ENCODE data around the gene CDC42BPG. TPM values are rescaled to one million over a fixed set of nuclear protein-coding genes. Genes with fewer than 3 reads are reported as not detected.
A peak's percentile ranks its signal among the peaks of the same experiment; 100 is the strongest.

CDC42BPG gene
- total RNA-seq, 2 donors from 2014 or later, result 44.5 to 45.5 TPM

DNA sequence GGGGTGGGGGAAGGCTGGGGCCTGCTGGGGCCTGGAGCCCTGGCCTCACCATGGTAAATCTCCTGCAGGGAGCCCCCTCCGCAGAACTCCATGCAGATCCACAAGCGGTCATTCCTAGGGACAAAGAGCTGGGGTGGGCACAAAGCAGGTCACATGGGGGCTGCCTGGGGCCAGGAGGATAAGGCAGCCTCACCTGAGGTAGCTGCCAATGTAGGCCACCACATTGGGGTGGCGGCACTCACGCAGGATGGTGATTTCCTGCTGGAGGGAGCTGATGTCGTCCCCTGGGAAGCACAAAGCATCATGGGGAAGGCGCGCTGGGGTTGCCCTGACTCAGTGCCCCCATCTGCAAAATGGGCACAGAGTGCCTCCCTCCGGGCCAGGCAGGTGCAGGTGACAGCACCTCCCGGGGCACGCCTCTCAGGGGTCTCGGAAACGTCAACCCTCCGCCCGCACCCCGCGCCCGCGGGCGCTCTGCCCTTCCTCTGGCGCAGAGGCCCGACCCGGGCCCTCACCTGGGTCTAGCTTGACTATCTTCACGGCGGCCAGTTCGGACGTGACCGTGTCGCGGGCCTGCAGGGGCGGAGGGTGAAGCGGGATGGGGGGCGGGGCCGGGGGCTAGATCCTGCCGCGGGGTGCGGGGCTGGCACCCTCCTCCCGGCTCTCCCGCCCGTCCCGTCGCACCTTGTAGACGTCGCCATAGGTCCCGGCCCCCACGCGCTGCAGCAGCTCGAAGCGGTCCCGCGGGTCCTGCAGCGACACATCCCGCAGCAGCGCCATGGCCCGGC, 41.9 kb downstream of the CDC42BPG start:
- ATAC-seq (peak; percentile 3), DNase-seq (peak in 1 of 2 donors; percentile 48)
- intact Hi-C loops (cut with DNase I, micrococcal nuclease), result no loop called here

DNA sequence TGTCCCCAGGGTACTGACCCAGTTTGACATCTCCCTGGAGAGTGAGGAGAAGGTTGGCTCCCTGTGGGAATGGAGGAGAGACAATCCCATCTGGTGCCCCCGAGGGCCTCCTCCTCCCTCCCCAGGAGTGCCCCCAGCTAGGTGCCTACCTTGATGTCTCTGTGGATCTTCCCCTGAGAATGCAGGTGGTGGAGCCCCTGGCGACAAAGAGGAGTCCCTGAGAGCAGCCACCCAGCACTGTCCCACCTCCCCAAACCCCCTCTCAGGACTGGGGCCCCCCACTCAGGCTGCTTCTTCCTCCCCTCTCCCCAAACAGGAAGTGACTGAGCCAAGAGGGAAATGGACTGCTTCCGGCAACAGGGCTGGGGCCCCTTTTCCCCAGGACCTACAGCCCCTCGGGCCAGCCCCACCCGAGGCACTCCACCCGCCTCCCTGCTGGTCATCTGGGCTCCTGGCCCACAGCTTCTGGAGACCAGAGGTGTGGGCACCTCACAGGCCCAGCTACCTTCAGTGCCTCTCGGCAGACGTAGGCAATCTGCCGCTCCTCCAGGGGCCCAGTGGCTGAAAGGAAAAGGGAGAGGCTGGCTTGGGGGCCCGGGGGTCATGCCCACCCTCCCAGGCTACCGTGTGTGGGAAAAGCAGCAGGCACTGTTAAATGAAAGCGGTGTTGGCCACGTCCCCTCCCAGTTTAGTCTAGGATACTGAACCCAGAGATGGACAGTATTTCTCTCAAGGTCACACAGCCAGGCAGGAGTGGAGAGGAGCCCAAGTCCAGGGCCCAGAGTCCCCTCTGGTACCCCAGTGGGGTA, 42.7 kb downstream of the CDC42BPG start:
- DNase-seq, result no peak

DNA sequence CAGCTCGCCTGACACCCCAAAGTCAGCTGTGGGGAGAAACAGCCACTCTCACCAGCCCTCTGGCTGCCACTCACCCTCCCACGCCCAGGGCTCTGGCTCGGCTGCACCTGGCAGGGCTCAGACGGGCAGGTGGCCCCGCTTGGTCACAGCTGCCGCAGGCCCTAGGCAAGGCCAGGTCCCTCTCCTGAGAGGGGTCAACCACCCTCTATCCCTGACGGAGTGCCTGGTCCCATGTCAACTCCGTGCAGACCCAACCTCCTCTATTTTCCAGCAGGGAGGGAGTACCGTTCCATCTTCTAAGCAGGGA, 43.3 kb downstream of the CDC42BPG start:
- DNase-seq, result no peak
- intact Hi-C loops (cut with DNase I, micrococcal nuclease), result no loop called here
- ATAC-seq, result no peak

More for the DNA sequence above, 42.7 kb downstream of the CDC42BPG start:
- ATAC-seq, result no peak
- intact Hi-C loops (cut with DNase I, micrococcal nuclease), result no loop called here

DNA sequence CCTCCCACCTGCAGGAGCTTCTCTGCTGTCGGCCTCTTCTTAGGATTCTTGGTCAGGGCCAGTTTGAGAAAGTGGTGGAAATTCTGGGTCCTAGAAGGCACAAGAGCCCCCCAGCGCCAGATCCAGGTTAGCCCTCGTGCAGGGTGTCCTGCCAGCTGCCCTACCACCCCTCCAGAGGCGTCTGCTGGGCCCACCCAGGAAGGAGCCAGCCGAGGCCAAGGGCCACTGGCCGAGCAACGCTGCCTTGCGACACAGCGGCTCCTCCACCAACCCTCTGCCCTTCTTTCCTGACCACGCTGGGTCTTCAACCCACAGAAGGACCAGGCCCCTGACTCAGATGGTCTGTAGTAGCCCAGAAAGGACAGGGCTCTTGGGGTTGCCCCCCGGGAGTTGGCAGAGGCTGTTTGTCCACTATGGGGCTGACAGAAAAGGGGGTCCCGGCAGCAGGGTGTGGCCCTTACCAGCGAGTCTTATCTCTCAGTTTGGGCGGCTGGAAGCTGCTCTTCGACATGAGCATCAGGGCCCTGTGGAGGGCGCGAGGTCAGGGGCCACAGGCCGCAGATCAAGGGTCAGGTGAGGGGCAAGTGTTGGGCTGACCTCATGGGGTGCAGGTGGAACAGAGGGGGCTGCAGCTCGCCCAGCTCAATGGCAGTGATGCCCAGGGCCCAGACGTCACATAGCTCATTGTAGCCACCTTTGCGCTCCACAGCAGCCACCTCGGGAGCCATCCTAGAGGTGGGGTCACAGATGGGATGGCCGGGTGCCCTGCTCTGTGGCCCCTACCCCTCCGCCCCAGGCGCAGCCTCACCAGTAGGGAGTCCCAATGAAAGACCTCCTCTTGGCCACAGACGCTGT, 43.9 kb downstream of the CDC42BPG start:
- intact Hi-C loops (cut with DNase I, micrococcal nuclease), result no loop called here
- ATAC-seq (no peak), DNase-seq (no peak)

DNA sequence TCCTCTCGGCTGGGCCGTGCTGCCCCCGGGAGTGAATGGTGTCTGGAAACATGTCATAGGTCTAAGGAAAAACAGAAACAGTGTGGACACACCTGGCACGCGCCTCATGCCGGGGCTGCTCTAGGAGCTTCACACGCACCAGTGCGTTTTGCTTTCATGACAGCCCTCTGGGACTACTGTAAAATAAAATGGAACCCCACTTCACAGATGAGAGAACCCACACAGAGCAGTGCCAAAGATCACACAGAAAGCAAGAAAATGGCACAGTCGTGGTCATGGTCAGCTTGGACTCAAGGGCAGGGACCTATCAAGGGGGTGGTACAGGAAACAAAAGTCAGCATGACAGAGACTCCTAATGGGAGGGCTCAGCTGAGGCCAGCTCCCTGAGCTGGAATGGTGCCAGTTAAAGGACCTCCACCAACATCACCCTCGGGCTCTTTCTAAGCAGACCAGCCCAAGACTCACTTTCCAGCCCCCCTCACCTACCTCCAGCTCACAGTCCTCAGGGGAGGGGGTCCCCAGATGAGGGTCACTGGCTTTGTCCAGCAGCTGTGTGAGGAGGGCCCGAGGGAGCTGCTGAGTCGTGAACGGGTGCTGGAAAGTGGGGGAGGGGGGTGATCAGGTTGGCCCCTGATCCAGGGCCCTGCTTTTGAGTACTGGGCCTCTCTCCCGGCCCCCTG, 44.7 kb downstream of the CDC42BPG start:
- DNase-seq (no peak), ATAC-seq (no peak)
- intact Hi-C loops (cut with DNase I, micrococcal nuclease), result no loop called here

DNA sequence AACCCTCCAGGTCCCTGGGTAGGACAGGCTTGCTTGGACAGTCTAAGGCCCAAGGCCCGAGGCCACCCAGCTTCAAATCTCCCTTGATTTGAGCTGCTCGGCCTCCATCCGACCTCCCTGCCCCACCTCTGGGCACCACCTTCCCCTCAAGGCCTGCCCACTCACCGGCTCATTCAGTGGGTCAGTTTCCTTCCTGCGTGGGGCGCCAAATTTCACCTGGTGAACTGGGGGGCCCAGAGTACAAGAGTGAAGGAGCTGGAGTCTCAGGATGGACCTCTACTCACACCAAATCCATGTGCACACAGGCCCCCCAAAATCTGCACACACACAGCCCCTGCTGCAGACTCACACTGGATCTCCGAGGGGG, 45.2 kb downstream of the CDC42BPG start:
- no peak for ATAC-seq
- no peak for DNase-seq
- intact Hi-C loops (cut with DNase I, micrococcal nuclease), result no loop called here

DNA sequence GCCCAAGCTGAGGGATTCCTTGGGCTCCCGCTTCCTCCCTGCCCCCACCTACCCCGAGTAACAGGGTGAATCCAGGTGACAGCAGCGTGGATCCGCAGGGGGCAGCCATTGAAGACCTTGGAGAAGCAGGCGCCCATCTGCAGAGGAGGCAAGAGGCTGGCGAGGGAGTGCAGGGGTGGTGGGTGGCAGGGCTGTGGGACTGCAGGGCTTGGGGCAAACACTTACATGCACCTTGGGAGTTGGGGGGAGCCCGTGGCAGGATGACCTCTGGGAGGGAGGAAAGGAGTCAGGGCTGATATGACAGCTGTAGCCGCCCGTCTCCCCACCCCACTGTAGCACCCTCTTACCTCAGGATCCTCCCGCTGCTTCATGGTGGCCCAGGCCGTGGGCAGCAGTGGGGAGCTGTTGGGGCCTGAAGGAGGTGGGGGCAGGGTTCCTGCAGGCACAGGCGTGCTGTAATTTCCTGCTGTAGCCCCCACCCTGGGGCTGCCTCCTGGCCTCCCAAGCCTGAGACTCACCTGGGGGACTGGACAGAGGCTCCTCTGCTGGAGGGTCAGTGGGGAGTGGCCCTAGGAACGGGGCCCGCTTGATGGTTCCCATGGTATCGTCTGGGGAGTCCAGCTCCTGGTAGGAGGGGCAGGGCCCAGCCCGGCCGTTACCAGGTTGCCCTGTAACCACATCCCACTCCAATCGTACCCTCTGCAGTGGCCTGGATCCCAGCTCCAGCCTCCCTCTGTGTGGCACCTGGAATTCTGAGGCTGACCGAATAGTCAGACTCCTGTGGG, 47.5 kb downstream of the CDC42BPG start:
- intact Hi-C loops (cut with DNase I, micrococcal nuclease), result no loop called here
- ATAC-seq (no peak), DNase-seq (no peak)

DNA sequence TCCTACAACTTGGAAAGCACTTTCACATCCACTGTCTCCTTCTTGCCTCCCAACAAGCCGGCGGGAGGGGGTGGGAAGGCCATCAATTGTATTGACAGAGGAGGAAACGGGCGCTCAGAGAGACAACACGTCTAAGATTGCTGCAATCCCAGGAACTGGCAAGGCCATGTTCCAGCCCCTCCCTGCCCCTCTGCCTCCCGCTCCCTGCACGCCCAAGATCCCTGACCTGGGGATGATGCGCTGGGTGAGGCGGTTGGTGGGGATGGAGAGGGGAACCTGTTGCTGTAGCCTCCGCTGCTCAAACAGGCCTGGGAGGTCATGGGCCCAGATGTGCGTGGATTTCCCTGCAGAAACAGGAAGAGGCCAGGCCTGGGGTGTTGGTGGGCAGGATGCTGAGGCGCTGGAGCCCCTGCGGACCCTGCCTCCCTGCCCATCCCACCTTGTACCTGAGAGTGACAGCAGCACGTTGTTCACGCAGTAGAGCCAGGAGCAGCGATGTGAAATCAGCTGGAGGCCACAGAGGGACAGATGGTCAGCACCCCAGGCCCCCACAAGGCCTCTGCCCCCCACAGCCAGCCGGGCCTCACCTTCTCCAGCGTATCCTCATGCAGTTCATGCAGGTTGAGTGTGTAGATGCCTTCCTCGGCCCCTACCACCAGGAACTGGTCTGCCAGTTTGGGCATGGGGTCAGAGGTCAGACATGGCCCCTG, 48.3 kb downstream of the CDC42BPG start:
- DNase-seq (no peak), ATAC-seq (no peak)
- intact Hi-C loops (cut with DNase I, micrococcal nuclease), result no loop called here

DNA sequence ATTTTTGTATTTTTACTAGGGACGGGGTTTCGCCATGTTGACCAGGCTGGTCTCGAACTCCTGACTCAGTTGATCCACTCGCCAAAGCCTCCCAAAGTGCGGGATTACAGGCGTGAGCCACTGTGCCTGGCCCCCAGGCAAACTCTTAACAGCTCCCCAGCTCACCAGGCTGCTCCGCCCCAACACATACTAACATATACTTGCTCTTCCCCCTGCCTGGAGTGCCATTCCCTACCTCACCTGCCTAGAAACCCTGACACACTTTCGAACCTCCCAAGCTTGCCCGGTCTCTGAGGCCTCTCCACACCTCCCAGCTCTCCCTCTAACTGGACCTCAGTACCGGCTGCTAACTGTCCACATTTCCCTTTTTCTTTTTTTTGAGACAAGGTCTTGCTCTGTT, 49.9 kb downstream of the CDC42BPG start:
- intact Hi-C loops (cut with DNase I, micrococcal nuclease), result no loop called here
- ATAC-seq (no peak), DNase-seq (no peak)

DNA sequence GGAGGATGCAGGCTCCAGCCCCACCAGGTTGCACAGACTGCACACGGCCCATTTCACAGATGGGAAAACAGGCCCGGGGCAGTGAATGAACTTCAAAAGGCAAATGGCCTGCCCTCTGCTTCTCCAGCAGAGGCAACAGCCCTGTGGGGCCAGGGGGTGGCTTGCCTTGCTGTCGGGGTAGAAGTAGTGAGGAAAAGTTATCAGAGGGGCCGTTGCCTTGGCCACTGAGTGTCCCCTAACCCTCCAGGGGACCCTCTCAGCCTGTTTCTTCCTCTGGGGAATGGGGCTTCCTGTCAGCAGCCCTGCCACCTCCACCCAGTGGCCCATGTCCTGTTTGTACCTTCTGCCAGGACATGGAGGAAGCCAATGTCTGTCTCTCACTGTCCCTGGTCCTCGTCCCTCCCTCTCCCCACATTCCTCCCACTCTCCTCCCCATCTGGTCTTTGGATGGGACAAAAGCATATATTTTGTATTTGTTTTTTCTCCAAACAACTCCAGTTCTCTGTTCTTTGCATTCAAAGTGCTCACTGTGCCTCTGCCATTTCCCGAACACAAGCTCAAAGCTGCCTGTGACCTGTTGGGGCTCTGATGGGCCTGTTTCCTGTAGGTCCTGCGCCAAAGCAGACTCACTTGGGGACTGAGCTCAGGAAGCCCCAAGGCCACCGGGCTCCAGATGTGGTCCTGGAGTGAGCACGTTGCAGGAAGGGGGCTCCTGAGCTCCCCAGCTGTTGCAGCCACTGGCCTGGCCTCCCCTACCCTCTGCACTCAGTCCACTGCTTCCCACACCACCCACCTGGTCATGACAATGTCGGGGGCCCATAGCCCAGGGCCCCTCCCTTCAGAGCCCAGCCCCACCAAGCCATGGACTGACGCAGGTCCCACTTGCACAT, 50.9 kb downstream of the CDC42BPG start:
- intact Hi-C loops (cut with DNase I, micrococcal nuclease), result no loop called here
- no peak for DNase-seq

DNA sequence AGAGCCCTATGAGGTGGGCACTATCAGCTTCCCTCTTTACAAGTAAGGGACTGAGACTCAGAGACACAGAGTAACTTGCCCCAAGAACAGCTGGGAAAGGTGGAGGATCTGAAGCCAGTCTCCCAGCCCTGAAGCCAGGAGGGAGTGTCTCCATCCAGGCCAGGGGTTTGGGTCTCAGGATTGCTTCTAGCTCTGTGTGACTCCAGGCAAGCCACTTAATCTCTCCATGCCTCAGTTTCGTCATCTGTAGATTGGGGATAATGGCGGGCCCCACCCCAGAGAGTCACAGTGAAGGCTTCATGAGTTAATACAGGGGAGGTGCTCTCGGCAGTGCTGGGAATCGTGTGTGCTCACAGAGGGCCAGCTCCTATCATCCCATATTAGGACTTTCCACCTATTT, 52.0 kb downstream of the CDC42BPG start:
- no peak for DNase-seq
- no peak for ATAC-seq
- intact Hi-C loops (cut with DNase I, micrococcal nuclease), result no loop called here

More for the DNA sequence above, 50.9 kb downstream of the CDC42BPG start:
- no peak for ATAC-seq

DNA sequence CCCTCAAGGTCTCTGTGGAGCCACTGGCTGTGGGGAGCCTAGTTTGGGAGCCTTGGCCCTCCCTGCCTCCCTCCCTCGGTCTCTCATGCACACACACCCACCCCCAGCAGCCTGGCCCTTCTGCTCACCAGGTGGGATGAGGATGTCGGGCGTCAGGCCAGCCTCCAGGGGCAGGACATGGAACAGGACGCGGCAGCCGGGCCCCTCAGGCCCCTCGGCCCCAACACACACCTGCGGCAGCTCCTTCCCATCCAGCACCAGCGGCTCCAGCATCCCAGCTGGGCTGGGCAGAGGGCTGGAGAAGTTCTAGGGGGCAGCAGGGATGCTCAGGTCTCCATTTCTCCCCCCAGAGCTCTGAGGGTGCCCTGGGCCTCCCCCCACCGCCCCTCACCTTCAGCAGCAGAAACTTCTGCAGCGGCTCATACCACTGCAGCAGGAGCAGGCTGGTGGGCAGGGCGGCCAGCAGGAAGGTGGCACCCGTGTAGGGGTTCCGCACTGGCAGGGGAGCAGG, 52.6 kb downstream of the CDC42BPG start:
- intact Hi-C loops (cut with DNase I, micrococcal nuclease), result no loop called here
- ATAC-seq (no peak), DNase-seq (no peak)

DNA sequence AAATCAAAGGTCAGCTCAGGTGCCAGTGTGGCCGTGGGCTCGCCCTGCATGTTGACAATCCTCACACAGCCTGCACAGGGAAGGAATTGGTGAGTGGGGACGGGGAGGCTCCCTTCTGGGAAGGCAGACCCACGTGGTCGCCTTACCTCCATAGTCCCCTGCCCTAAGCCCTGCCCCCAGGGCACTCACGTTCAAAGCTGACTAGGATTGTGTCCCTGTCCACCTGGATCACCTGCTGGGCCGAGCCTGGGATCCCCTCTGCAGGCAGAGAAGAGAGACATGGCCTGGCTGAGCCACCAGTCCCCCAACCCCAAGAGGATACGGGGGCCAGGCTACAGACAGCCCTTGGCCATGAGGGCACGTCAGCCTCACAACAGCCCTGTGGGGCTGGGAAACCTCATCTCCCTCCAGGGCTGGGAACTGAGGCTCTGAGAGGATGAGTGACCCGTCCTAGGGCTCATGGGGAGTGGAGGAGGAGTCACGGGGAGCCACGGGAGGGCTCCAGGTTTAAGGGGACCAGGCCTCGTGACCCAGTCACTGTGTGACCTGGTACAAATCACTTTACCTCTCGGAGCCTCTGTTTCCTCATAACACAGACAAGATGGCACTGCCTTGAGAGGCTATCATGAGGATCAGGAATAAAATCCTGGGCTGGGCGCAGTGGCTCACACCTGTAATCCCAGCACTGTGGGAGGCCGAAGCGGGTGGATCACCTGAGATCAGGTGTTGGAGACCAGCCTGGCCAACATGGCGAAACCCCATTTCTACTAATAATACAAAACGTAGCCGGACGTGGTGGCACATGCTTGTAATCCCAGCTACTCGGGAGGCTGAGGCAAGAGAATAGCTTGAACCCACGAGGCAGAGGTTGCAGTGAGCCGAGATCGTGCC, 54.0 kb downstream of the CDC42BPG start:
- no peak for ATAC-seq
- no peak for DNase-seq
- intact Hi-C loops (cut with DNase I, micrococcal nuclease), result no loop called here

DNA sequence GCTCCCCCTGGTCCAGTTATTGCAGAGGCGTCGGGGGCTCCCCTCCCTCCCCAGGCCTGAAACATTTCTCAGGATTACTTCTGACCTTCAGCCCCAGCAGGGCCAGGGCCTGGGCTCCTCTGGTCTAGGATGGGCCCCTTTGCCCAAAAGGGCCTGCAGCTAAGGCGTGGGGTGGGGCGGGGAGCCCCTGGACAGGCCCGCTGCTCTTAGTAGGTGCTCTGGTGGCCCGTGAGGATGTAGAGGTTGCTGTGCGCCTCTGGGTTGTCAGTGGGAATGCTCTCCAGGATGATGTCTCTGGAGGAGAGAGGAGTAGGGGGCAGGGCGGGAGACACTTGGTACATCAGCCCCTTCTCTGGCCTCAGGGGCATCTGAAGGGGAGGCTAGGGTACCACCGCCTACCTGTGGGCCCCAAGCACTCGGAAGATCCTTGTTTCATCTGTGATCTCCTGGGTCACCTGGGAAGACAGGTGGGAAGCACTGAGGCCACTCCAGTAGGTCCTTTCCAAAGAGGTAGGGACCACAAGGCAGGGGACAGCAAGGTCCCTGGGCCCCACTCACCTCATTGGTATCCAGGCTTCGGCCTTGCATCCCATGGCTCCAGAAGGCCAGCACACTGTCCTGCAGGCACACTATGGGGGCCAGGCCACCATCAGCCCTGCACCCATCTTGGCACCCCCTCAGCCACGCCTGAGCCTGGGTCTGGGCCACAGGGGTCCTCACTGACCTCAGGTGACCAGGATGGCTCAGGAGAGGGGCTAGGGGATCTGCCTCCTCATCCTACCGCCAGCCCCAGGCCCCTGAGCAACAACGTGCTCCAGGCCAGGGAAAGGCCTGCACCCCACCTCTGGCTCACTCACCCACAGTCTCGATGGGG, 54.9 kb downstream of the CDC42BPG start:
- intact Hi-C loops (cut with DNase I, micrococcal nuclease), result no loop called here
- DNase-seq (peak in 1 of 2 donors; percentile 18), ATAC-seq (no peak)
